WTC11 (cell line): ENCODE results near the gene INO80. TPM values are rescaled to one million over a fixed set of nuclear protein-coding genes. Genes with fewer than 3 reads are reported as not detected.

ENCODE experiments used
- ATAC-seq: fragments of 200-7000 bp; cut with Tn5 transposase; 2 replicates; pipeline ENCODE4 v1.10.0; 2021; ENCODE audit warnings: mild to moderate bottlenecking, moderate library complexity
- CTCF ChIA-PET: fragments of 300-600 bp; sonication (Branson Sonifier 250); formaldehyde crosslinking; loops from one replicate; lab custom pipeline; 2021; ENCODE audit warnings: antibody characterized with exemption; lab: Charles Lee
- POLR2A ChIA-PET: fragments of 350-600 bp; sonication (Branson Sonifier 250); formaldehyde crosslinking; loops from one replicate; lab custom pipeline; 2021; ENCODE audit warnings: antibody characterized with exemption; lab: Charles Lee
- DNase-seq: peaks from one replicate; pipeline ENCODE4 v3.0.0; 2021; ENCODE audit warnings: low spot score
- H3K27ac Mint-ChIP-seq: 2 replicates; pipeline ENCODE4 v1.8.0; 2021; ENCODE audit warnings: mixed read lengths
- H3K27me3 Mint-ChIP-seq: 2 replicates; pipeline ENCODE4 v1.8.0; 2021; ENCODE audit warnings: low read depth, mild to moderate bottlenecking, moderate library complexity, mixed read lengths
- H3K36me3 Mint-ChIP-seq: 2 replicates; pipeline ENCODE4 v1.8.0; 2021; ENCODE audit warnings: mixed read lengths
- H3K4me1 Mint-ChIP-seq: 2 replicates; pipeline ENCODE4 v1.8.0; 2022; ENCODE audit warnings: mixed read lengths
- H3K4me3 Mint-ChIP-seq: 2 replicates; pipeline ENCODE4 v1.8.0; 2021; ENCODE audit warnings: mild to moderate bottlenecking, moderate library complexity, mixed read lengths
- H3K9me3 Mint-ChIP-seq: 2 replicates; pipeline ENCODE4 v1.8.0; 2021; ENCODE audit warnings: mixed read lengths
- CBFB ChIP-seq: sonication (generic); formaldehyde crosslinking; IDR thresholded peaks from 2 replicates; pipeline ENCODE4 v1.8.1; 2022; ENCODE audit warnings: mild to moderate bottlenecking, low read depth, missing genetic modification reagents
- E2F1 ChIP-seq: sonication (generic); formaldehyde crosslinking; IDR thresholded peaks from 2 replicates; pipeline ENCODE4 v1.8.0; 2022; ENCODE audit warnings: mild to moderate bottlenecking, missing genetic modification reagents
- ESRRA ChIP-seq: sonication (generic); formaldehyde crosslinking; IDR thresholded peaks from 2 replicates; pipeline ENCODE4 v1.8.1; 2022; ENCODE audit warnings: mild to moderate bottlenecking, missing genetic modification reagents, borderline replicate concordance
- GABPB1 ChIP-seq: sonication (generic); formaldehyde crosslinking; IDR thresholded peaks from 2 replicates; pipeline ENCODE4 v1.8.1; 2023; ENCODE audit warnings: mild to moderate bottlenecking, missing genetic modification reagents
- GTF2I ChIP-seq: fragments of 250-450 bp; sonication (Bioruptor Pico); conservative IDR thresholded peaks from 2 replicates; pipeline ENCODE4 v1.4.0; 2021; ENCODE audit warnings: mild to moderate bottlenecking
- IRF2 ChIP-seq: sonication (generic); formaldehyde crosslinking; IDR thresholded peaks from 2 replicates; pipeline ENCODE4 v1.8.0; 2022; ENCODE audit warnings: low read depth, missing genetic modification reagents, borderline replicate concordance
- JUN ChIP-seq: sonication (generic); formaldehyde crosslinking; IDR thresholded peaks from 2 replicates; pipeline ENCODE4 v1.8.0; 2023; ENCODE audit warnings: mild to moderate bottlenecking, missing genetic modification reagents
- NFATC4 ChIP-seq: fragments of 250-450 bp; sonication (Bioruptor Pico); IDR thresholded peaks from 2 replicates; pipeline ENCODE4 v1.9.0; 2021; ENCODE audit warnings: mild to moderate bottlenecking
- PRRX2 ChIP-seq: fragments of 250-450 bp; sonication (Bioruptor Pico); IDR thresholded peaks from 2 replicates; pipeline ENCODE4 v1.8.0; 2021; ENCODE audit warnings: mild to moderate bottlenecking
- TEAD4 ChIP-seq: sonication (generic); formaldehyde crosslinking; IDR thresholded peaks from 2 replicates; pipeline ENCODE4 v1.8.0; 2022; ENCODE audit warnings: mild to moderate bottlenecking, missing genetic modification reagents
- USF1 ChIP-seq: sonication (generic); formaldehyde crosslinking; IDR thresholded peaks from 2 replicates; pipeline ENCODE4 v1.8.0; 2022; ENCODE audit warnings: mild to moderate bottlenecking, missing genetic modification reagents
- ZNF138 ChIP-seq: sonication (generic); formaldehyde crosslinking; conservative IDR thresholded peaks from 2 replicates; pipeline ENCODE4 v1.8.1; 2022; ENCODE audit warnings: mild to moderate bottlenecking, moderate library complexity, missing genetic modification reagents
- ZNF317 ChIP-seq: sonication (generic); formaldehyde crosslinking; IDR thresholded peaks from 2 replicates; pipeline ENCODE4 v1.8.1; 2023; ENCODE audit warnings: low read depth, mild to moderate bottlenecking, moderate library complexity, missing genetic modification reagents, borderline replicate concordance
- total RNA-seq: library from RNA; stranded (reverse); gene quantifications from 3 replicates; pipeline ENCODE4 v1.2.3, GENCODE V29; 2021
- TF ChIP-seq, protein P1 (sequence below): sonication (generic); formaldehyde crosslinking; IDR thresholded peaks from 2 replicates; pipeline ENCODE4 v1.8.0; 2022; ENCODE audit warnings: missing genetic modification reagents
- TF ChIP-seq, protein P2 (sequence below): fragments of 250-450 bp; sonication (Bioruptor Pico); IDR thresholded peaks from 2 replicates; pipeline ENCODE4 v1.8.0; 2021; ENCODE audit warnings: mild to moderate bottlenecking
- TF ChIP-seq, protein P3 (sequence below): fragments of 250-450 bp; sonication (Bioruptor Pico); conservative IDR thresholded peaks from 2 replicates; pipeline ENCODE4 v1.9.0; 2021; ENCODE audit warnings: mild to moderate bottlenecking
- TF ChIP-seq, protein P4 (sequence below): sonication (generic); formaldehyde crosslinking; IDR thresholded peaks from 2 replicates; pipeline ENCODE4 v1.8.1; 2023; ENCODE audit warnings: mild to moderate bottlenecking, missing genetic modification reagents, moderate library complexity
- TF ChIP-seq, protein P5 (sequence below): sonication (generic); formaldehyde crosslinking; IDR thresholded peaks from 2 replicates; pipeline ENCODE4 v1.8.1; 2023; ENCODE audit warnings: mild to moderate bottlenecking, missing genetic modification reagents, moderate library complexity

Gene INO80
- total RNA-seq, 1 experiment from 2014 or later, result 20.6 TPM

DNA sequence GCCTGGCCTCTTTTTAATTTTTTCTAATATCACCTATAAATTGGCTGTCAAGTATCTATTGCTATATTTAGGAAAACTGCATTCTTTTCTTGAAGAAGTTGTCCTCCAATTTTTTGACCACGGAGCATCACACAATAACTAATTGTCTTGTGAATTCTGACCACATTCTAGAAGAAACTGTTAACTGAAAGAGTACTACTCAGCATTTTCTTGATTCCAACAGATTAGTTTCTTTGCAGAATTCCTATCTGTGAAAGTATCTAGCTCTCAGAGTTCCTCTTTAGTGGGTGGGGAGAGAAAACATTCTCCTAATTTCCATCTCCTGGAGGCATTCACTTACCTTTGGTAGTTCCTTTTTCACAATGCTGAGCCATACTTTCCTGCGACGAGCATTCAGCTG lies 31.1 kb downstream of the INO80 start (continued):
- TF ChIP-seq JUN (CRISPR knock-in tag) (no peak), PRRX2 (no peak)
- TF ChIP-seq, protein P1, sequence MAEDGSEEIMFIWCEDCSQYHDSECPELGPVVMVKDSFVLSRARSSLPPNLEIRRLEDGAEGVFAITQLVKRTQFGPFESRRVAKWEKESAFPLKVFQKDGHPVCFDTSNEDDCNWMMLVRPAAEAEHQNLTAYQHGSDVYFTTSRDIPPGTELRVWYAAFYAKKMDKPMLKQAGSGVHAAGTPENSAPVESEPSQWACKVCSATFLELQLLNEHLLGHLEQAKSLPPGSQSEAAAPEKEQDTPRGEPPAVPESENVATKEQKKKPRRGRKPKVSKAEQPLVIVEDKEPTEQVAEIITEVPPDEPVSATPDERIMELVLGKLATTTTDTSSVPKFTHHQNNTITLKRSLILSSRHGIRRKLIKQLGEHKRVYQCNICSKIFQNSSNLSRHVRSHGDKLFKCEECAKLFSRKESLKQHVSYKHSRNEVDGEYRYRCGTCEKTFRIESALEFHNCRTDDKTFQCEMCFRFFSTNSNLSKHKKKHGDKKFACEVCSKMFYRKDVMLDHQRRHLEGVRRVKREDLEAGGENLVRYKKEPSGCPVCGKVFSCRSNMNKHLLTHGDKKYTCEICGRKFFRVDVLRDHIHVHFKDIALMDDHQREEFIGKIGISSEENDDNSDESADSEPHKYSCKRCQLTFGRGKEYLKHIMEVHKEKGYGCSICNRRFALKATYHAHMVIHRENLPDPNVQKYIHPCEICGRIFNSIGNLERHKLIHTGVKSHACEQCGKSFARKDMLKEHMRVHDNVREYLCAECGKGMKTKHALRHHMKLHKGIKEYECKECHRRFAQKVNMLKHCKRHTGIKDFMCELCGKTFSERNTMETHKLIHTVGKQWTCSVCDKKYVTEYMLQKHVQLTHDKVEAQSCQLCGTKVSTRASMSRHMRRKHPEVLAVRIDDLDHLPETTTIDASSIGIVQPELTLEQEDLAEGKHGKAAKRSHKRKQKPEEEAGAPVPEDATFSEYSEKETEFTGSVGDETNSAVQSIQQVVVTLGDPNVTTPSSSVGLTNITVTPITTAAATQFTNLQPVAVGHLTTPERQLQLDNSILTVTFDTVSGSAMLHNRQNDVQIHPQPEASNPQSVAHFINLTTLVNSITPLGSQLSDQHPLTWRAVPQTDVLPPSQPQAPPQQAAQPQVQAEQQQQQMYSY (CRISPR knock-in tag), result no peak
- TF ChIP-seq, all 79 proteins: peak for 0

DNA sequence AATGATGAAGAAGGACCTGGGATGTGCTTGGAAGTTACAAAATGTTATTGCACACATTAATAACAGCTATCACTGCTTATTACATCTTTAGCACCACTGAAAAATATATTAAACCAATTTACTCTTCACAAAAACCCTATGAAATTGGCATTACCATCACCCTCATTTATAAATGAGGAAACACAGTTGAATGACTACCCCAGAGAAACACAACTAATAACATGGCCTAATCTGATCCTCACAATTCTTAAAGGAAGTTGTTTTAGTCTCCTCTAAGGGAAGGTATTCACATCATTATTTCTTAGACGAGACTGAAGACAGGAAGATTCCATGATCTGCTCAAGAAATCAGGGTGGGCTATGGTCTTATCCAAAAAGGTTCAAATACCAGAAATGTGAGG lies 35.9 kb downstream of the INO80 start:
- ChIA-PET POLR2A (no interaction called here), CTCF (no interaction called here)
- no peak for TF ChIP-seq PRRX2
- TF ChIP-seq, protein P2, sequence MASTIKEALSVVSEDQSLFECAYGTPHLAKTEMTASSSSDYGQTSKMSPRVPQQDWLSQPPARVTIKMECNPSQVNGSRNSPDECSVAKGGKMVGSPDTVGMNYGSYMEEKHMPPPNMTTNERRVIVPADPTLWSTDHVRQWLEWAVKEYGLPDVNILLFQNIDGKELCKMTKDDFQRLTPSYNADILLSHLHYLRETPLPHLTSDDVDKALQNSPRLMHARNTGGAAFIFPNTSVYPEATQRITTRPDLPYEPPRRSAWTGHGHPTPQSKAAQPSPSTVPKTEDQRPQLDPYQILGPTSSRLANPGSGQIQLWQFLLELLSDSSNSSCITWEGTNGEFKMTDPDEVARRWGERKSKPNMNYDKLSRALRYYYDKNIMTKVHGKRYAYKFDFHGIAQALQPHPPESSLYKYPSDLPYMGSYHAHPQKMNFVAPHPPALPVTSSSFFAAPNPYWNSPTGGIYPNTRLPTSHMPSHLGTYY, result no peak
- TF ChIP-seq ZNF138 (CRISPR knock-in tag), result no peak
- no peak for TF ChIP-seq IRF2
- TF ChIP-seq NFATC4, result no peak
- TF ChIP-seq, protein P3, sequence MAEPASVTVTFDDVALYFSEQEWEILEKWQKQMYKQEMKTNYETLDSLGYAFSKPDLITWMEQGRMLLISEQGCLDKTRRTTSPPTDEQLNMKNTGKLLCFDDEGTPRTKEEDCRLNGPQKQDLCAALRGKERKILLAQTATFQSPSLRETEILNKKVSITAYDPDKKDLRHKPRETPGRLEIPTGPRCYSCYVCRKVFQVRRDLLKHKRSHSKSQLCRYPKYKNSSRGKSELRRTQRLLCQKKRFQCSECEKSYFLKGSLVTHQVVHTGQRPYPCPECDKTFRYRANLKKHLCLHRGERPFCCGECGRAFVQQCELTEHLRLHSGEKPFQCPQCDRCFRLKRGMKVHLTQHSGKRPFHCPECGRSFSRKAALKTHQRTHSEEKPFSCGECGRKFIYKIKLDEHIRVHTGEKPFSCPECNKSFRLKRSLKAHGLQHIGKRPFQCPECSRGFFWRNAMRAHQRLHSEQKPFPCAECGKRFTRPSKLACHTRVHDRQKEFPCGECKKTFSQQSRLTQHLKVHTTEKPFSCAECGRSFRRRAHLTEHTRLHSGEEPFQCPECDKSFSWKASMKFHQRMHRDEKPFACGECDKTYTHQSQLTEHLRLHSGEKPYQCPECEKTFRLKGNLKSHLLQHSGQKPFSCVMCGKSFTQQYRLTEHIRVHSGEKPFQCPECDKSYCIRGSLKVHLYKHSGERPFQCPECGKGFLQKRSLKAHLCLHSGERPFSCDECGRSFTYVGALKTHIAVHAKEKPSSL (CRISPR knock-in tag), result no peak
- no peak for TF ChIP-seq ESRRA (CRISPR knock-in tag)
- TF ChIP-seq USF1 (CRISPR knock-in tag), result no peak
- TF ChIP-seq JUN (CRISPR knock-in tag), result no peak
- TF ChIP-seq GABPB1 (CRISPR knock-in tag), result no peak
- TF ChIP-seq, protein P4, sequence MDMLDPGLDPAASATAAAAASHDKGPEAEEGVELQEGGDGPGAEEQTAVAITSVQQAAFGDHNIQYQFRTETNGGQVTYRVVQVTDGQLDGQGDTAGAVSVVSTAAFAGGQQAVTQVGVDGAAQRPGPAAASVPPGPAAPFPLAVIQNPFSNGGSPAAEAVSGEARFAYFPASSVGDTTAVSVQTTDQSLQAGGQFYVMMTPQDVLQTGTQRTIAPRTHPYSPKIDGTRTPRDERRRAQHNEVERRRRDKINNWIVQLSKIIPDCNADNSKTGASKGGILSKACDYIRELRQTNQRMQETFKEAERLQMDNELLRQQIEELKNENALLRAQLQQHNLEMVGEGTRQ (CRISPR knock-in tag), result no peak
- DNase-seq, result no peak
- Mint-ChIP-seq H3K9me3 (no peaks in the 10 kb centered on the region), H3K27me3 (no peaks in the 10 kb centered on the region), H3K27ac (no peak overlapping the region), H3K4me1 (no peaks in the 10 kb centered on the region), H3K36me3 (peaks cover 72% of the 10 kb centered on the region), H3K4me3 (no peak overlapping the region)
- no peak for ATAC-seq

GRCh38 chr15:41079717-41080116 lies 36.4 kb downstream of the INO80 start:
- no peaks in the 10 kb centered on the region for H3K9me3 Mint-ChIP-seq
- H3K36me3 Mint-ChIP-seq, result peaks cover 72% of the 10 kb centered on the region
- DNase-seq, result no peak
- ATAC-seq, result no peak
- POLR2A ChIA-PET, result no interaction called here
- no peak overlapping the region for H3K27ac Mint-ChIP-seq
- no peaks in the 10 kb centered on the region for H3K27me3 Mint-ChIP-seq
- H3K4me1 Mint-ChIP-seq, result no peaks in the 10 kb centered on the region
- CTCF ChIA-PET, result no interaction called here
- H3K4me3 Mint-ChIP-seq, result no peak overlapping the region
- TF ChIP-seq, protein P5, sequence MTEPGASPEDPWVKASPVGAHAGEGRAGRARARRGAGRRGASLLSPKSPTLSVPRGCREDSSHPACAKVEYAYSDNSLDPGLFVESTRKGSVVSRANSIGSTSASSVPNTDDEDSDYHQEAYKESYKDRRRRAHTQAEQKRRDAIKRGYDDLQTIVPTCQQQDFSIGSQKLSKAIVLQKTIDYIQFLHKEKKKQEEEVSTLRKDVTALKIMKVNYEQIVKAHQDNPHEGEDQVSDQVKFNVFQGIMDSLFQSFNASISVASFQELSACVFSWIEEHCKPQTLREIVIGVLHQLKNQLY (CRISPR knock-in tag), result no peak
- TF ChIP-seq TEAD4 (no peak), USF1 (CRISPR knock-in tag) (no peak), ZNF317 (no peak), CBFB (CRISPR knock-in tag) (no peak), E2F1 (no peak), GTF2I (CRISPR knock-in tag) (no peak)
- TF ChIP-seq, protein P4 (CRISPR knock-in tag), result no peak
- TF ChIP-seq, protein P3 (CRISPR knock-in tag), result no peak
